NCI-H187 treated with DMSO at 0.1 percent for 48 hours (cell line): ENCODE data around the gene ALDH16A1.

ENCODE experiments used
- DNase-seq: peaks from one replicate; lab custom pipeline; 2025; lab: John Stamatoyannopoulos, UW

The ALDH16A1 gene

GRCh38 chr19:49488863-49489537, 36.0 kb downstream of the ALDH16A1 start:
- DNase-seq = no peak

DNA sequence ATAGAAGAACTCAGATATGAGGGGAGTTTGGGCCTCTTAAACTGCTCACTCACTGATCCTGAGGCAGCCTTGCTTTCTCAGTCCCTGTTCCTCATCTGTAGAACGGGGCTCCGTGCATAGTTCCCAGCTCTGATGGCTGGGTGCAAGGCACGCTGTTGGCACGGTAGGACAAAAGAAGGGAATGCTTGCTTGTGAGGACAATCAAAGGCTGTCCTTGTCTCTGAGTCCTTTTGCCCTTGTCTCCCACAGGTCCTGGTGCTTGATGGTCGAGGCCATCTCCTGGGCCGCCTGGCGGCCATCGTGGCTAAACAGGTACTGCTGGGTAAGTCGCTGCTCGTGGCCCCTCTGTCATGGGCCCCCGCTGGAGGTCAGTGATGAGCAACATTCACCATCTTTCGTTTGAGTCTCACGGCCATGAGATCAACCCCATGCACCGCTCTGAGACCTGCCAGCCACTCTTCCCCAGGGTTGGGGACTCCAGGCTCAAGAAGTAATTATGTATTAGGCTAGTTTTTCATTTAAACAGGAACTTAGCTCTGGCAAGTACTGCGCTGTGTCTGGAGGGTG, 36.7 kb downstream of the ALDH16A1 start:
- DNase-seq = no peak

- no peak for DNase-seq
Measured at GRCh38 chr19:49490287-49491029, 37.4 kb downstream of the ALDH16A1 start.

DNA sequence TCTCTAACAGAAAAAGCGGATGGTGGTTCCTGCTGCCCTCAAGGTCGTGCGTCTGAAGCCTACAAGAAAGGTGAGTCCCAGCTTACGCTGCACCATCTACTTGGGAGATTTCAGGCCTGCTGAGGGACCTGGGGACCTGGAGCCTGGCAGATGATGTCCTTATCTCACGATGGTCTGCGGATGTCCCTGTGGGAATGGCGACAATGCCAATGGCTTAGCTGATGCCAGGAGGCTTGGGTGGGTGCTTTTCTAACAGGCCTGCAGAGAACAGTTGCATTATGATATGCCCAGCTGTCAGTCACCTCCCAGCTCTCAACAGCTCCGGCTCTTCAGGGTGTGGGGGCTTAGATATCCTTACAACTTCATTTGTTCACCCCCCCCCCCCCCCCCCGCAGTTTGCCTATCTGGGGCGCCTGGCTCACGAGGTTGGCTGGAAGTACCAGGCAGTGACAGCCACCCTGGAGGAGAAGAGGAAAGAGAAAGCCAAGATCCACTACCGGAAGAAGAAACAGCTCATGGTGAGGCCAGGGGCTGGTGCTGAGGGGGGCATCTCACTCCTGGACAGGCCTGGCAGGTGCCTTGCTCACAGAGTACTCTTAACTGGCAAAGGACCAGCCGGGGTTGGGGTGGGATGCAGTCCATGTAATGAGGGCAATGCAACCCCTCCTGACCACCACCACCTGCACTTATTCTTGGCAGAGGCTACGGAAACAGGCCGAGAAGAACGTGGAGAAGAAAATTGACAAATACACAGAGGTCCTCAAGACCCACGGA, 38.2 kb downstream of the ALDH16A1 start:
- DNase-seq = no peak

GRCh38 chr19:49491804-49492572, 39.0 kb downstream of the ALDH16A1 start:
- DNase-seq = no peak

DNA sequence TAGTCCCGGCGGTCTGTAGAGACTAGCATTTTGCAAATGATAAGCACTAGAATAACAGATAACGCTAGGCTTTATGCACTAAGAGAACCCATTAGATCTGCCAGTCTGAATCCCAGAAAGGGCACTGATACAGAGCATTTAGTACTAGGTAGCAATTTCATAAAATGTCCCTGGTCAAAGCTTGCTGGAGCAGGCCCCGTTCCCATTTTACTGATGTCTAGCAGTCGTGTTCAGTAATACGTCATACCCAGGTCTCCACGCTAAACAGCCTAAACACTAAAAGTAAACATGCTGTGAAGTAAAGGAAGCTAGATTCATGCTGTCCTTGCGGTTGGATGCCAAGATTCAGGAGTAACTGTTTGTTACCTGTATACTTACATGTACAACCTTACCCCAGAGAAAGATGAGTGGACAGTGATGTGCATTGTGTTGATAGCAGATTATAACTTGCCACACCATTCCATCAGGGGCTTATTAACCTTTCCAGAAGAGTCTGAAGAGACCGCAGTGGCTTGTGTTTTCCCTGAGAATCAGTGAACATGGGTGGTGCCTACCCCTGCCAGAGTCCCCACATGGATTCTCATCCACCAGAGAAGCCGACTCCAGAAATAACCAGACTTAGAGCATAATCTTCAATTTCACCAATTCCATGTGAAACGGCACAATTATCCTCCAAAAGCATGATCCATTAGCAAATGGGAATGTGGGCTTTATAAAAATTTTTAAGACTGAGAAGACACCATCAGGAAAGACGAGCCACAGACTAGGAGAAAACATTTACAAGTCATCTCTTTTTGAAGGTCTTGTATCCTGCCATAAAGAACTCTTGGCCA, 39.8 kb downstream of the ALDH16A1 start:
- DNase-seq = no peak

DNA sequence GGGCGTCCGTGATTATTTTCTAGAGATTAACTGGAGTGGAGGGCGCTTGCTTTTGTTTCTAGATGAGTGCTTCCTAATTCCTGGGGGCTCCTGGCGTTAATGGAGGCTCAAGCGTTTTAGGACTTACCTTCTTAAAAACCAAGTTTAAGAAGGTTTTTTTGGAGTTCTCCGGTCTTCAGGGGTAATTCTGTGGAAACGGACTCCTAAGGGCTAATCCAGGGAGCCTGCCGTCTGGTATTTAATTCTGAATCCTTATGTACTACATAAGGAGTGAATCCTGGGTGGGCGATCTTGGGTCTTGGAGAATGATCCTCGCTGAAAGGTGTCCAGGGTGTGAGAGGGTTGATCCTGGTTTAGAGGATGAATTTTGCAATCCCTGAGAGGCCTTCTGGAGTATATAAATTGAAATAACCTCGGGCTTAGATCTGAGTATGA, 43.6 kb downstream of the ALDH16A1 start:
- DNase-seq = no peak

DNA sequence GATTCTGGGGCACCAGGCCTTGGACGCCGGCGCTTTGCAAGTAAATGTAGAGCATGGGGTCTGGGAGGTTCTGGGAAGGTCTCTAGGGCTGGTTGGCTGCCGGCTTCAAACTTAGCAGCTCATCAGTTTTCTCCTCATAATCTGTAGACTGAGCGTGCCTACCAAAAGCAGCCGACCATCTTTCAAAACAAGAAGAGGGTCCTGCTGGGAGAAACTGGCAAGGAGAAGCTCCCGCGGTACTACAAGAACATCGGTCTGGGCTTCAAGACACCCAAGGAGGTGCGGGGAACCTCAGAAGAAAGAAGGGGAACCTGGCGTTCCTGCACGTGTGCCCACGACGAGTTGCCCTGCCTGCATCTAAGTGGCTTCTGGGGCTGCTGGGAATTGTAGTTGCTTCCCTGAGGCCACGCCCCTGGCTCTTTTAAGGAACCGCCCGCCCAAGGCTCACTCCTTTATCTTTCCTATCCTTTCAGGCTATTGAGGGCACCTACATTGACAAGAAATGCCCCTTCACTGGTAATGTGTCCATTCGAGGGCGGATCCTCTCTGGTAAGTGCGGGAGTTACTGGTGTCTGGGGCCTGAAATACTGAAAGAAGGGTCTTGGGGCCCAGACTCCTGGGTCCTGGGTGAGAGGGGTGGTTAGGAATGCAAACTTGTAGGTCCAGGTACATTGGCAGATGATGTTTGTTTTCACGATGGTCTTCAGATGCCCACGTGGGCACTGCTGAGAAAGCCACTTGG, 44.2 kb downstream of the ALDH16A1 start:
- no peak for DNase-seq

GRCh38 chr19:49497789-49498103, 44.7 kb downstream of the ALDH16A1 start:
- no peak for DNase-seq

DNA sequence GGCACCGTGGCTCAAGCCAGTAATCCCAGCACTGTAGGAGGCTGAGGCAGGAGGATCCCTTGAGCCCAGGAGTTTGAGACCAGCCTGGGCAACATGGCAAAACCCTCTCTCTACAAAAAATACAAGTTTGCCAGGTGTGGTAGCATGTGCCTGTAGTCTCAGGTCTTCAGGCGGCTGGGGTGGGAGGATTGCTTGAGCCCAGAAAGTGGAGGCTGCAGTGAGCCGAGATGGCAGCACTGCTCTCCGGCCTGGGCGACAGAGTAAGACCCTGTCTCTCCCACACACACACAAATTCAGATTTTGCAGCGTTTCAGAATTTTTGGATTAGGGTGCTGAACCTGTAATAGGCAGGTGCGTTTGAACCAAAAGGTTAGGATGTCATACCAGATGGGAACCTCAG, 45.5 kb downstream of the ALDH16A1 start:
- DNase-seq = no peak

DNA sequence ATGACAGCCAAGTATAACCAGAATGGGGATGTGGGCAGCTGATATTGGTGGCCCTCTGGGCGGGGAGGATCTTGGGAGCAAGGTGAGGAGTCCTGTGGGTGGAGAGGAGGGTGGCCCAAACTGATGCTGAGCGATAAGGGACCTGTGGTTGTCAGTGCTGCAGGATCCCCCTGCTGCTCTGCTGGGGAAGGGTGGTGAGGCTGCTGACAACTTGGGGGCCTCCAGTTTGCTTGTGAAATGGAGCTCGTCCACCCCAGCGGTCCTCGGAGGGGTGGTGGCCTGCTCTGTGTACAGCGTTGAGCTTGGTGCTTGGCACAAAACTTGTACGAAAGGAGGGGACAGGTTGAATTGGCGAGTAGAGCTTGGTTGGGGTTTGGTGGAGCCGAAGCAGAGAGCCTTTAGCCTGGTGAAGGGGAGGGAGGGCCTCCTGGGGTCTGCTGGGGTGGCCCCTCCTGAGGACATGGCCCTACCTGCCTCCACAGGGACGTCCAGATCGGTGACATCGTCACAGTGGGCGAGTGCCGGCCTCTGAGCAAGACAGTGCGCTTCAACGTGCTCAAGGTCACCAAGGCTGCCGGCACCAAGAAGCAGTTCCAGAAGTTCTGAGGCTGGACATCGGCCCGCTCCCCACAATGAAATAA, 46.1 kb downstream of the ALDH16A1 start:
- no peak for DNase-seq

GRCh38 chr19:49502866-49503581, 50.0 kb downstream of the ALDH16A1 start:
- DNase-seq = peak; percentile 53

GRCh38 chr19:49503582-49503962, 50.5 kb downstream of the ALDH16A1 start:
- no peak for DNase-seq

- no peak for DNase-seq
Measured at GRCh38 chr19:49506575-49507105, 53.6 kb downstream of the ALDH16A1 start.

- DNase-seq = no peak
Measured at GRCh38 chr19:49507803-49508494, 54.9 kb downstream of the ALDH16A1 start.

DNA sequence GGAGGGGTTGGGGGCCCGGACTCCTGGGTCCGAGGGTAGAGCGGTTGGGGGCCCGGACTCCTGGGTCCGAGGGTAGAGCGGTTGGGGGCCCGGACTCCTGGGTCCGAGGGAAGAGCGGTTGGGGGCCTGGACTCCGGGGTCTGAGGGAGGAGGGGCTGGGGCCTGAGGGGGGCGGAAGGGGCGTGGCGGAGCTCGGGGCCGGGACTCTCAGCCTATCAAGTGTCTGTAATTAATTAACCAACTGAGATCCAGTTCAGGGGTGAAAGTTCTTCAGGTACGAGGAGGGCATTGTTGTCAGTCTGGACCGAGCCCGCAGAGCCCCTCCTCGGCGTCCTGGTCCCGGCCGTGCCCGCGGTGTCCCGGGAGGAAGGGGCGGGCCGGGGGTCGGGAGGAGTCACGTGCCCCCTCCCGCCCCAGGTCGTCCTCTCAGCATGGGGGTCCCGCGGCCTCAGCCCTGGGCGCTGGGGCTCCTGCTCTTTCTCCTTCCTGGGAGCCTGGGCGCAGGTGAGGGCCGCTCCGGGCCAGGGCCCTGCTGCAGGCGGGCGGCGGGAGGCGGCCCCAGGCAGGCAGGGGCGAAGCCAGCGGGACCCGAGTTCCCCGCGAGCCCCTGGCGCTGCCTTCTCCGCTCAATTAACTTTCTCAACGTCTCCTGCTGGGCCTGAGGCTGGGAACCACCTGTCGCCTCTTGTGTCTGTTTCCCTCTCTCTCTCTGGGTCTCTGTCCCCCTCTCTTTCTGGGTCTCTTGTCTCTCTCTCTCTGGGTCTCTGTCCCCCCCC, 60.1 kb downstream of the ALDH16A1 start:
- DNase-seq = no peak

DNA sequence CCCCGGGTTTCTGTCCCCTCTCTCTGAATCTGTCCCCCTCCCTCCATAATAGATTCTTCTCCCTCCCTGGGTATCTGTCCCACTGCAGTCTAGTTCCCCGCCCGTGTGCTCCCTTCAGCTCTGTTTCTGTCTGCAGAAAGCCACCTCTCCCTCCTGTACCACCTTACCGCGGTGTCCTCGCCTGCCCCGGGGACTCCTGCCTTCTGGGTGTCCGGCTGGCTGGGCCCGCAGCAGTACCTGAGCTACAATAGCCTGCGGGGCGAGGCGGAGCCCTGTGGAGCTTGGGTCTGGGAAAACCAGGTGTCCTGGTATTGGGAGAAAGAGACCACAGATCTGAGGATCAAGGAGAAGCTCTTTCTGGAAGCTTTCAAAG, 60.7 kb downstream of the ALDH16A1 start:
- DNase-seq = no peak

GRCh38 chr19:49514151-49514550, 61.1 kb downstream of the ALDH16A1 start:
- DNase-seq = no peak
